Duodenal mucosa (tissue), 2 donors: ENCODE data around the gene BLOC1S1.

Experiments
- H3K27ac ChIP-seq: one replicate; pipeline ENCODE4 v1.7.0; 2013; ENCODE audit warnings: low read depth, low read length
- H3K27me3 ChIP-seq, 2 donors: one replicate each; pipeline ENCODE4 v1.7.0; 2013; ENCODE audit warnings: low read length in 2 of 2, control low read depth in 1 of 2; ENCODE audit not compliant: insufficient read depth in 2 of 2, control insufficient read depth in 1 of 2
- H3K36me3 ChIP-seq, 2 donors: one replicate each; pipeline ENCODE4 v1.7.0; 2013; ENCODE audit warnings: low read length in 2 of 2, control low read depth in 1 of 2; ENCODE audit not compliant: insufficient read depth in 2 of 2, control insufficient read depth in 1 of 2
- H3K4me1 ChIP-seq, 2 donors: one replicate each; pipeline ENCODE4 v1.7.0; 2013; ENCODE audit warnings: low read length in 2 of 2, control low read depth in 1 of 2; ENCODE audit not compliant: insufficient read depth in 2 of 2, control insufficient read depth in 1 of 2
- H3K4me3 ChIP-seq, 2 donors: one replicate each; pipeline ENCODE4 v1.7.0; 2013; ENCODE audit warnings: low read length in 2 of 2, low read depth in 1 of 2
- H3K9ac ChIP-seq, 2 donors: one replicate each; pipeline ENCODE4 v1.7.0; 2013; ENCODE audit warnings: low read length in 2 of 2, low read depth in 1 of 2
- H3K9me3 ChIP-seq, 2 donors: one replicate each; pipeline ENCODE4 v1.7.0; 2013; ENCODE audit warnings: low read length in 2 of 2, control low read depth in 1 of 2; ENCODE audit not compliant: control insufficient read depth in 1 of 2

Gene BLOC1S1

DNA sequence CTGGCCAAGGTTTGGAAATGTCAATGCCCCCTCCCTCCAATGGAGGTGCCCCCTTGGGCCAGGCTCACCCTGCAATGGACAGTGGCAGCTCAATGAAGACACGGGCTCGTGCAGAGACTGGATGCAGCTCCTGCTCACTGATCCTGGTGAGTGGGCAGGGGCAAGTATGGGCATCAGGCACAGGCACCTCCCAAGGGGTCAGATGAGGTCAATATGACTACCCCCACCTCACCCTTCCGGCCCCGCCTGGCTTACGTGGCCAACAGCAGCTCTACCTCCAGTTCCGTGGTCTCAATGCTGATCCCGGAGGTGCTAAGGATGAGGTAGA, 21.7 kb upstream of the BLOC1S1 start:
- Histone ChIP-seq H3K4me1 (peaks cover 0 to 2% of the 10 kb centered on the region in 2 donors), H3K27me3 (no peaks in the 10 kb centered on the region), H3K9ac (no peak overlapping the region), H3K36me3 (peaks cover 0 to 6% of the 10 kb centered on the region in 2 donors), H3K4me3 (no peak overlapping the region), H3K9me3 (no peaks in the 10 kb centered on the region), H3K27ac (no peak overlapping the region)

DNA sequence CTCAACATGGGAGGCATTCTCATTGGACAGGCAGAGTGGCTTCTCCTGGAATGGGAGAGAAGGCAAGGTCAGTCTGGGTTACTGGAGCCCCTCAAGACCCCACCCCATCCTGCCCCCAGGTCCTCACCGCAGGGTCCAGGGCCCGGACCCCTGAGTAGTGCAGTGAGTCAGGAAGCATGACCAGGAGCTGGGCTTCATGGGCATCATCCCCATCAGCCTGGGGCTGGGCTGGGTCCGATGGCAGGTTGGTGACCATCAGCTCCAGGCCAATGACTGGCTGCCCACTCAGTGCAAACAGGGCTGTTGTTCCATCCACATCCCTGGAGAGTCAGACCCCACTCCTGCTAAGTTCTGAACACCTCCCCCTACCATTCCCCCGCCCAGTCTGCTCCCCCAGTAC, 21.2 kb upstream of the BLOC1S1 start:
- H3K27ac ChIP-seq = no peak overlapping the region

DNA sequence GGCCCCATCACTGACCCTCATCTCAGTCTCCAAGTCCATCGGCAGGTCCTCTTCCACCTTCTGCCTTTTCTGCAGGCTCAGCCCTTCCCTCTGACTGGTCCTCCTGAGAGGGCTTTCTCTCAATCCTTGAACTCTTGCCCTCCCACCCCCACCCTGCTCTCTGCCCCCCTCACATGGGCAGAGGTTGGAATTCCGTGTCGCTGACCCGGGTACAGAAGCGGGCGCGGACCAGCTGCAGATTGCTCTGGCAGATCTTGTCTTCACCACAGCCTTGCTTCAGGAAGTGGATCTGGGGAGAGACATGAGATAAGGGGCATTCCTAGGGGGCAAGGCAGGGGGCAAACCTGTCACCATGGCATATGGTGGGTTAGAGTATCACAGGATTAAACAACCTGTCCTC, 20.5 kb upstream of the BLOC1S1 start:
- H3K4me3 ChIP-seq = no peak overlapping the region
- H3K4me1 ChIP-seq = peaks cover 5 to 7% of the 10 kb centered on the region in 2 donors
- no peaks in the 10 kb centered on the region for H3K9me3 ChIP-seq
- H3K9ac ChIP-seq = no peak overlapping the region
- peaks cover 0 to 6% of the 10 kb centered on the region in 2 donors for H3K36me3 ChIP-seq
- no peaks in the 10 kb centered on the region for H3K27me3 ChIP-seq
- H3K27ac ChIP-seq = no peak overlapping the region

More for the DNA sequence above, 21.2 kb upstream of the BLOC1S1 start:
- Histone ChIP-seq H3K4me3 (no peak overlapping the region), H3K9me3 (no peaks in the 10 kb centered on the region), H3K4me1 (peaks cover 5 to 7% of the 10 kb centered on the region in 2 donors), H3K36me3 (peaks cover 0 to 6% of the 10 kb centered on the region in 2 donors), H3K27me3 (no peaks in the 10 kb centered on the region), H3K9ac (no peak overlapping the region)

DNA sequence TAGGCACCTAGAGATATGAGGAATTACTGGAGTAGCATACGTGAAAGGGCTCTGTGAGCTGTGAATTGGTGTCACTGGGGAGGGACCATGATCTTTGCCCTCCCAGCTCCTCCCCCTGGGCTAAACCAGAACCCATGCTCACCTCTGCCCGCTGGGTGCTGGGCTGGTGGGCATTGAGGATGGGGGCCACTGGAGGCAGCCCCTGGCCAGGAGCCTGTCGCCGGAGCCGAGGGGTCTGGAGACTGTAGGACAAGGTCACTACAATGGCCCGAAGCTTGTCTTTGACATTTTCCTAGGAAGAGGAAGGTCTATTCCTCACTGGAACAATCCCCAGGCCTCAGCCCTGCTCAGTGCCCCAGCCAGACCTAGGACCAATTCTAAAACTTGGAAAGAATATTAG, 19.7 kb upstream of the BLOC1S1 start:
- Histone ChIP-seq H3K36me3 (peaks cover 0 to 6% of the 10 kb centered on the region in 2 donors), H3K27ac (no peak overlapping the region), H3K4me3 (no peak overlapping the region), H3K9ac (no peak overlapping the region), H3K4me1 (peaks cover 5 to 7% of the 10 kb centered on the region in 2 donors), H3K9me3 (no peaks in the 10 kb centered on the region), H3K27me3 (no peaks in the 10 kb centered on the region)

DNA sequence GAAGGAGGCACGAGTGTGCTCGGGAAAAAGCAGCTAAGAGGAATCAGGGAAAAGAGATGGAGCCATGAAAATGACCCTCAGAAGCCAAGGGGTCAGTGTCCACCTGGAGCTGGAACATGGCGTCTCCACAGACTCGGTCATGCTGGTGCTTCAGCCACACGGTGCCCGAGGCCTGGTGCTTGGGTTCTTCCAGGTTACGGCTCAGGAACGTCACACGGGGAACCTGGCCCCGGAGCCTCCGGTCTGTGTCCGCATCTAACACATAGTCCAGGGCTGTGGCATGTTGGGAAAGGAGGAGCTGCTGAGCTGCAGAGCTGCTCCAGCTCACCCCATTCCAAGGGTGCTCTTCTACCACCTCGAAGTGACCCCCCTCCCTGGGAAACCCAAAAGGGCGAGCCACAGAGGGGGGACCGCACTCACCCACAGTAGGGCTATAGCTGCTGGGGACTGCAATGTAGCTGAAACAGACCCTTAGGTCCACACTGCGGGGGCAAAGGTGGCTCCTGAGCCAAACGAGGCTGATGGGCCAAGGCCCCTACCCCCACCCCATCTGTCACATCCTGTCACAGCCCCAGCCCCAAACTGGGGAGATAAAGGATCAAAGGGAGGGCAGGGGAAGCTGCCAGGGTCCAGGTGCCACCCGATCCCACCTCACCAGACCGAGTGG, 18.9 kb upstream of the BLOC1S1 start:
- no peak overlapping the region for H3K27ac ChIP-seq
- H3K4me3 ChIP-seq = no peak overlapping the region
- H3K9me3 ChIP-seq = no peaks in the 10 kb centered on the region
- H3K27me3 ChIP-seq = no peaks in the 10 kb centered on the region
- peaks cover 5 to 7% of the 10 kb centered on the region in 2 donors for H3K4me1 ChIP-seq
- H3K36me3 ChIP-seq = peaks cover 0 to 6% of the 10 kb centered on the region in 2 donors
- no peak overlapping the region for H3K9ac ChIP-seq

DNA sequence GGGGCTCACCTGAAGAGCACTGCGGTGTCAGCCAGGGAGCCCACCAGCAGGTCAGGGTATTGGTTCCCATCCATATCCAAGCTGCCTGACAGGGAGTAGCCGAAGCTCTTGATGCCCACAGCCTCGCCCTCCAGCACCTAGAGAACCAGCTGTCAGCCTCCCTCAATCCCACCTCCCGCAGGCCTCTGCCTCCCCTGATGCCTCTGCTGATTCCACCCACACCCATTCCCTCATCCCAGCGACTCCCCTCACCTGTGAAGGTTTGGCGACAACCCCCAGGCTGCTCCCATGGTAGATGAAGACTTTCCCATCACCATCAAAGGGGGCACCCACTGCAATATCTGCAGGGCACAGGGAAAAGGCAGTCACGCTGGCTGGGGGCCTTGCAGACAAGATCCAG, 18.2 kb upstream of the BLOC1S1 start:
- H3K36me3 ChIP-seq = peaks cover 0 to 3% of the 10 kb centered on the region in 2 donors

DNA sequence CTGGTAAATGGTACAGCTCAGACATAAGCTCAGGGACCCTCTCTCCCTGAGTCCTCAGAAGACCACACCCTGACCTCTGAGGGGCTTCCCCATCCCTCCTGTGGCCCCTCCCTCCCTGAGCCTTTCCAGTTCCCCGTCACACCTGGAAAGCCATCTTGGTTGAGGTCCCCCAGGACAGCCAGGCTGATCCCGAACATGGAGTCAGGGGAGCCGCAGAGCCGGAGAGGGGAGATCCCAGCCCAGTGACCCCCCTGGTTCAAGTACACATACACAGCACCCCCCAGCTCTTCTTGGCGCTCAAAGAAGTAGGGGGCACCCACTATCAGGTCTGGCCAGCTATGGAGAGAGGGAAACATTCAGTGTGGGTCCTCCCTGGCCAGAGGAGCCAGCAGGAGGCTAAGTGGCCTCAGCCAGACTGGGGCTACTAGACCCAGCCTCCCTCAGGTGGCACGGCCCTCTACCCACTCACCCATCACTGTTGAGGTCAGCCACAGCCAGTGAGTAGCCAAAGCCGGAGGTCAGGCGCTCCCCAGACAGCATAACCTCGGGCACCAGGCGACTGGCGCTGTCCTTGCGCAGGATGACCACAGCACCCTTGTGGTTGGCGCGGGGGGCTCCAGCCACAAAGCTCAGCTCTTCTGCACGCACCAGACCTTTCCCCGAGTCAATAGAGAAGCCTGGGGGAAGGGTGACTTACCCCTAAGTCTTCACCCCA, 17.4 kb upstream of the BLOC1S1 start:
- Histone ChIP-seq H3K4me1 (peaks cover 5 to 7% of the 10 kb centered on the region in 2 donors), H3K9ac (no peak overlapping the region), H3K36me3 (no peaks in the 10 kb centered on the region), H3K27me3 (no peaks in the 10 kb centered on the region), H3K27ac (no peak overlapping the region), H3K4me3 (no peak overlapping the region), H3K9me3 (no peaks in the 10 kb centered on the region)

More for the DNA sequence above, 18.2 kb upstream of the BLOC1S1 start:
- no peak overlapping the region for H3K4me3 ChIP-seq
- no peaks in the 10 kb centered on the region for H3K9me3 ChIP-seq
- no peaks in the 10 kb centered on the region for H3K27me3 ChIP-seq
- no peak overlapping the region for H3K27ac ChIP-seq
- peaks cover 5 to 7% of the 10 kb centered on the region in 2 donors for H3K4me1 ChIP-seq
- no peak overlapping the region for H3K9ac ChIP-seq

DNA sequence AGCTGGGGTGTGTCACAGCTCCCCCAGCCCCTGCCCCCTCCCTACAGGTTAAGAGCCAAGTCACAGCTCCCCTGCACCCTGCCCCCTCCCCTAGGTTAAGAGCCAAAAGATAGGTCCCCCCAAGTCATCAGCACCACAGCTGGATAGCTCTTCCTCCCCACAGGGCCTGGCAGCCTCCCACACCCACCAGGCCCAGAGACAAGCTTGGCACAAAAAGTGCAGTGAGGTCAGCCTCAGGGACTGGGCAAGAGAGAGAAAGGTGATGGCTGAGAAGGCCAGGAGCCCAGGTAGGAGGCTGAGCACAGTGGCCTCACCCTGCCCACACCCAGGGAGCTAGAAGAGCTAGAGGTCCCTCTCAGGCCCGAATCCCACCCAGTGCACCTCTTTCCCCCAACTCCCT, 16.9 kb upstream of the BLOC1S1 start:
- Histone ChIP-seq H3K36me3 (no peaks in the 10 kb centered on the region), H3K9me3 (no peaks in the 10 kb centered on the region), H3K4me1 (peaks cover 7 to 10% of the 10 kb centered on the region in 2 donors), H3K27ac (no peak overlapping the region), H3K4me3 (no peak overlapping the region), H3K27me3 (no peaks in the 10 kb centered on the region), H3K9ac (no peak overlapping the region)

DNA sequence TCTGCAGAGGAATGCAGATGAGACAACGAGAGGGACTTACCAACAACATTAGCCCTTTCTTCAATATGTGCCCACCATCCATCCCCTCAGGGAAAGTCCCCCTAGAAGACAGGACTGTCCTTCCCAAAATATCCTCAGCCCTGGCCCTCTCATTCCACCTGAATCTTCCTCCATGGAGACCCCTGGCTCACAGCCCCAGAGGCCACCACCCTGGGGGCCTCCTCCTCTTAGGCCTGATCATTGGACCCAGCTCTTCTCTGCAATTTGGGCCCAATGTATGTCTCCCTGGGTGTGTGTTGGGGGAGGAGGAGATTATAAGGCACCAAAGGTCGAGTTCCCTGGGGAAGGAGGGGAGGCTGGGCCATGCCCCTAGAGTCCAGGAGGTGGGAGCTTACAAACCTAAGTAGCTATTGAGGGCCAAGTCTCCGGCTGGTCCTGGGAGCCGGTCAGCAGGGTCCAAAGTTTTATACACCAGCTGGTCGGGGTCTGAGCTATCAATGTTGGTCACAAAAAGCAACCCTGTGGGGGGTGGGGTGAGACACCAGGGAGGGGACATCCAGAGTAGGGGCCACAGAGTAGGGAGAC, 16.3 kb upstream of the BLOC1S1 start:
- Histone ChIP-seq H3K4me1 (peaks cover 7 to 10% of the 10 kb centered on the region in 2 donors), H3K4me3 (no peak overlapping the region), H3K9ac (no peak overlapping the region), H3K9me3 (no peaks in the 10 kb centered on the region), H3K27me3 (no peaks in the 10 kb centered on the region), H3K27ac (no peak overlapping the region), H3K36me3 (no peaks in the 10 kb centered on the region)

DNA sequence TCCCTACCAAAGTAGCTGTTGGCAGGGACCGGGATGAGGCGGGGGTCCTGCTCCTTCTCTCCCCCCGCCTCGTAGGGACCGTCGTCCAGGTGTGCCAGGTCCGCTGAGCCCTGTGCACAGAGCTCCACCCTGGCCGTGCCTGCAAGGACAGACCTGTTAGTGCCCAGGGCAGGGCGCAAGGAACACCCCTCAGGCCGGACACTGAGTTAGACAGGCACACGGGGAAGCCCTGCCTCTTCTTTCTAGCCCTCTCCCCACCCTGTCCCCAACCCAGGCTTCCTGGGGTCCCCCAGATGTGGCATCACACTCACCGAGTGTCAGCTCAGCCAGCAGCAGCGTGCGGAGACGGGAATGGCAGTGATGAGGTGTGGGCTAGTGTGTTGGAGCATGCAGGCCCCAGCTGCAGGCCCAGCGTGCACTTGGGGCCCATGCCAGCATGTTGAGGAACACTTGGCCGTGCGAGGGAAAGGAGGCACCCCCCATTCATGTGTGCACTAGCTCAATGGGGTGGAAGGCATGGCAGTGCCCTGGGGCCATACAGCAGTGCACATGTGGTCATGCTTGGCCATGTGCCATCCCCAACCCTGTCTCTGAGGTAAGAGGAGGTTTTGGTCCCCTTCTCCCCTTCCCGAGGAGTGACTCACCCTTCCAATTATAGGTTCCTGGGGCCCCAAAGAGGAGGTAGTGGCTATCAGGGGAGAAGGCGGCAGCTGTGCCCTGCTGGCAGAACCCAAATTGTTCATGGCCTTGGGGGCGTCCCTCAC, 15.4 kb upstream of the BLOC1S1 start:
- no peak overlapping the region for H3K4me3 ChIP-seq
- no peaks in the 10 kb centered on the region for H3K36me3 ChIP-seq
- no peaks in the 10 kb centered on the region for H3K27me3 ChIP-seq
- no peak overlapping the region for H3K9ac ChIP-seq
- no peaks in the 10 kb centered on the region for H3K9me3 ChIP-seq
- no peak overlapping the region for H3K27ac ChIP-seq
- H3K4me1 ChIP-seq = peaks cover 10 to 11% of the 10 kb centered on the region in 2 donors
